HL-60/S4 treated with phorbol 12-myristate 13-acetate at 8.2 ng/mL for 4 days and 3 days (cell line): ENCODE results near the gene IFT43.

Experiments used
- in situ Hi-C: fragments of 300-500 bp; cut with MboI; formaldehyde crosslinking; loops from 2 replicates; pipeline ENCODE4 v1.15.0; 2022; ENCODE audit warnings: low sequenced_read_pairs

IFT43 gene

DNA sequence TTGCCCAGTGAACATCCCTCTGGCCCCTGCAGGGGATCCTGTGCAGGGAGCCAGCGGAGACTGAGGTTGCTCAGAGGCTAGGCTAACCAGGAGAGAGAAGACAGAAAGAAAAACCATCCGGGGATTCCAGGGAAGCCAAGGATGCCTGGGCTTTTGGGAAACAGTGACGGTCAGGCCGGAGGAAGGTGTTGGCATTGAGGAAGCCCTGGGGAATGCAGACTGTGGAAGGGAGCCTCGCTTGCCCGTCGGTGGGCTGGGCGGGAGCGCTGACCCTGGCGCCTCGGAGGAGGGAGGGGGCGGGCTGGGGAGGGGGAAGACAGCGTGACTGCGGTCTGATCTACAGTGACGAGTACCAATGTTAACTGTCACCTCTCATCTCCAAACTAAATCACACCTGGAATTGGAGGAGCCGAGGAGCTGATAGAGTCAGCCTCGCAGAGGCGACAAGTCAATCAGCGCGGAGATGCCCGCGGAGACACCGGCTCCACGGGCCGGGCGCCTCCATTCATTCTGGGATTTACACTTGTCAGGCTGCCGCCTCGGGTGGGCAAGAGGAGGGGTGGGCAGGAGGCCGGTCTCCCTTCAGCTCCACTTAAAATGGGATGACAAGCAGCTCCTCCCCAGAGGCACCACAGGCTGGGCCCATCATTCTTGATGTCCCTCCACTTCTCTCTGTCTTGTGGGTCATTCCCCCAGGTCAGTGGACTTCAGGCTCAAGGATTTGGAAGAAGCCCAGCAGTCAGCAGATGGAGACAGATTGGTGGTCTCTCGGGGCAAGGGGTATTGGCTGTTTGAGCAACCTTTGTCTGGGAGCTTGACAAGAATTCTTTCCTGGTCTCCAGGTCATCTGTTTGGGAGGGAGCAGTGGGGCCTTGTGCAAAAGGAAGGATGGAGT is 145.8 kb downstream of the IFT43 start:
- in situ Hi-C loops, result no loop called here

DNA sequence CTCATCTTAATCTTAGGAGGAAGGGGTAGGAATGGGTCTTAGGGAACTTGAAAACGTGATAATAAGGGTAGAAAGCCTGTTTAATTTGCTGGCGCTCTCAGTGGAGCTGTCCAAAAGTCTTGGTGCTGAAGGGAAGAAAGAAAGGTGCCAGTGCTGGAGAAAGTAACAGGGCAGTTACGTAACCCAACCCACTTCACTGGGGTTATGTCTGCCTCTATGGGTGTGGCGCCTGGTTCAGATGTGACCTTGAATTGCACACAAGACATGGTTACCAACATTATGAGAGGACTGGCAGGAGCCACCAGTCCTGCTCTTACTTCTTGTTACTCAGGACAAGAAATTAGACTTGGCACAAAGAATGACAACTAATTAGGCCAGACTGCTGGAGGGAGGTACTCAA is 147.5 kb downstream of the IFT43 start:
- in situ Hi-C loops, result no loop called here
